SK-N-MC (cell line): ENCODE measurements around the gene MARCHF2.

Experiments used
- EZH2 ChIP-seq: fragments of 200-600 bp; sonication (generic); IDR thresholded peaks from one replicate; pipeline ENCODE4 v1.6.1; 2017; ENCODE audit warnings: antibody characterized with exemption
- FOXP2 ChIP-seq: optimal IDR thresholded peaks from 2 replicates; pipeline ENCODE3; 2011; ENCODE audit warnings: mild to moderate bottlenecking, moderate library complexity; ENCODE audit not compliant: insufficient read depth; ENCODE audit errors: extremely low read length, control extremely low read depth
- POLR2AphosphoS5 ChIP-seq: IDR thresholded peaks from 2 replicates; pipeline ENCODE4 v1.6.1; 2012; ENCODE audit warnings: mild to moderate bottlenecking, low read depth, low read length, borderline replicate concordance

- TF ChIP-seq EZH2 (no peak), POLR2AphosphoS5 (no peak), FOXP2 (no peak)
These were observed 38.8 kb downstream of the MARCHF2 start for GRCh38 chr19:8451885-8452284.
